ENCODE data around the gene IGFBP7.

Gene IGFBP7

GRCh38 chr4:56986952-56987351, 123.2 kb downstream of the IGFBP7 start:
- DNase-seq = no peak
- no peak overlapping the region for H2AFZ ChIP-seq (ENCODE audit: low read length)
- H3K79me2 ChIP-seq (ENCODE audit: low read length) = peaks cover 98% of the 10 kb centered on the region
- no peaks in the 10 kb centered on the region for H3F3A ChIP-seq (ENCODE audit: insufficient read depth, low read length)
- no peaks in the 10 kb centered on the region for H3K27me3 ChIP-seq (replicated peaks; ENCODE audit: insufficient read depth, low read length)
- TF ChIP-seq, protein P1, sequence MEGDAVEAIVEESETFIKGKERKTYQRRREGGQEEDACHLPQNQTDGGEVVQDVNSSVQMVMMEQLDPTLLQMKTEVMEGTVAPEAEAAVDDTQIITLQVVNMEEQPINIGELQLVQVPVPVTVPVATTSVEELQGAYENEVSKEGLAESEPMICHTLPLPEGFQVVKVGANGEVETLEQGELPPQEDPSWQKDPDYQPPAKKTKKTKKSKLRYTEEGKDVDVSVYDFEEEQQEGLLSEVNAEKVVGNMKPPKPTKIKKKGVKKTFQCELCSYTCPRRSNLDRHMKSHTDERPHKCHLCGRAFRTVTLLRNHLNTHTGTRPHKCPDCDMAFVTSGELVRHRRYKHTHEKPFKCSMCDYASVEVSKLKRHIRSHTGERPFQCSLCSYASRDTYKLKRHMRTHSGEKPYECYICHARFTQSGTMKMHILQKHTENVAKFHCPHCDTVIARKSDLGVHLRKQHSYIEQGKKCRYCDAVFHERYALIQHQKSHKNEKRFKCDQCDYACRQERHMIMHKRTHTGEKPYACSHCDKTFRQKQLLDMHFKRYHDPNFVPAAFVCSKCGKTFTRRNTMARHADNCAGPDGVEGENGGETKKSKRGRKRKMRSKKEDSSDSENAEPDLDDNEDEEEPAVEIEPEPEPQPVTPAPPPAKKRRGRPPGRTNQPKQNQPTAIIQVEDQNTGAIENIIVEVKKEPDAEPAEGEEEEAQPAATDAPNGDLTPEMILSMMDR (IDR thresholded peaks at IDR 0.05; ENCODE audit: low read length) = no peak
- TF ChIP-seq EZH2phosphoT487 (IDR thresholded peaks at IDR 0.05; ENCODE audit: low read length) = no peak
- no peak for TF ChIP-seq EZH2 (optimal IDR thresholded peaks at IDR 0.05; ENCODE audit: low read depth, low read length)
- H3K4me3 ChIP-seq (ENCODE audit: low read length) = no peak overlapping the region
- H3K36me3 ChIP-seq (replicated peaks; ENCODE audit: insufficient read depth, low read length) = peaks cover 49% of the 10 kb centered on the region
- no peak overlapping the region for H3K4me2 ChIP-seq (ENCODE audit: low read depth, low read length)
- no peak overlapping the region for H3K27ac ChIP-seq (ENCODE audit: low read length)
- no peak overlapping the region for H3K9ac ChIP-seq (ENCODE audit: low read length)
- no peaks in the 10 kb centered on the region for H3K9me2 ChIP-seq (replicated peaks; ENCODE audit: insufficient read depth, low read length)
- peaks cover 17% of the 10 kb centered on the region for H4K20me1 ChIP-seq (ENCODE audit: insufficient read depth, low read length)
- H3K9me3 ChIP-seq (replicated peaks; ENCODE audit: insufficient read depth, low read length) = no peaks in the 10 kb centered on the region
- peaks cover 10% of the 10 kb centered on the region for H3K4me1 ChIP-seq (ENCODE audit: low read length)

GRCh38 chr4:56986192-56986591, 124.0 kb downstream of the IGFBP7 start:
- H3K4me2 ChIP-seq (ENCODE audit: low read depth, low read length) = no peak overlapping the region
- H3K4me1 ChIP-seq (ENCODE audit: low read length) = peaks cover 18% of the 10 kb centered on the region
- no peak overlapping the region for H3K27ac ChIP-seq (ENCODE audit: low read length)
- H3K36me3 ChIP-seq (replicated peaks; ENCODE audit: insufficient read depth, low read length) = peaks cover 44% of the 10 kb centered on the region
- H3K27me3 ChIP-seq (replicated peaks; ENCODE audit: insufficient read depth, low read length) = no peaks in the 10 kb centered on the region
- no peak overlapping the region for H3K4me3 ChIP-seq (ENCODE audit: low read length)
- no peak for TF ChIP-seq EZH2phosphoT487 (IDR thresholded peaks at IDR 0.05; ENCODE audit: low read length)
- H3K9me2 ChIP-seq (replicated peaks; ENCODE audit: insufficient read depth, low read length) = no peaks in the 10 kb centered on the region
- no peaks in the 10 kb centered on the region for H3F3A ChIP-seq (ENCODE audit: insufficient read depth, low read length)
- H3K9ac ChIP-seq (ENCODE audit: low read length) = no peak overlapping the region
- H2AFZ ChIP-seq (ENCODE audit: low read length) = no peak overlapping the region
- H3K9me3 ChIP-seq (replicated peaks; ENCODE audit: insufficient read depth, low read length) = no peaks in the 10 kb centered on the region
- H4K20me1 ChIP-seq (ENCODE audit: insufficient read depth, low read length) = peaks cover 24% of the 10 kb centered on the region
- peaks cover 98% of the 10 kb centered on the region for H3K79me2 ChIP-seq (ENCODE audit: low read length)
- DNase-seq = no peak

- H4K20me1 ChIP-seq (ENCODE audit: insufficient read depth, low read length) = peaks cover 25% of the 10 kb centered on the region; the same call in 1 of the 2 replicates
- no peaks in the 10 kb centered on the region for H3K9me3 ChIP-seq (replicated peaks; ENCODE audit: insufficient read depth, low read length)
- H3K27me3 ChIP-seq (replicated peaks; ENCODE audit: insufficient read depth, low read length) = no peaks in the 10 kb centered on the region
- peaks cover 14% of the 10 kb centered on the region for H3K36me3 ChIP-seq (replicated peaks; ENCODE audit: insufficient read depth, low read length)
- H3K9me2 ChIP-seq (replicated peaks; ENCODE audit: insufficient read depth, low read length) = no peaks in the 10 kb centered on the region
- no peak overlapping the region for H3K4me3 ChIP-seq (ENCODE audit: low read length)
- H3K27ac ChIP-seq (ENCODE audit: low read length) = peak overlapping the region; percentile 58; the same call in 1 of the 2 replicates
- 0 out of 2 replicates have a peak overlapping the region, but pooled peaks have one; percentile 27 for H3K9ac ChIP-seq (ENCODE audit: low read length)
- peaks cover 27% of the 10 kb centered on the region for H3K4me1 ChIP-seq (ENCODE audit: low read length)
- no peak overlapping the region for H2AFZ ChIP-seq (ENCODE audit: low read length)
- peaks cover 13% of the 10 kb centered on the region for H3F3A ChIP-seq (ENCODE audit: insufficient read depth, low read length)
- TF ChIP-seq EZH2phosphoT487 (IDR thresholded peaks at IDR 0.05; ENCODE audit: low read length) = no peak
- TF ChIP-seq, protein P1 (IDR thresholded peaks at IDR 0.05; ENCODE audit: low read length) = no peak
- no peak for TF ChIP-seq EZH2 (optimal IDR thresholded peaks at IDR 0.05; ENCODE audit: low read depth, low read length)
- H3K4me2 ChIP-seq (ENCODE audit: low read depth, low read length) = peak overlapping the region; percentile 48
- no peak for DNase-seq
- peaks cover 86% of the 10 kb centered on the region for H3K79me2 ChIP-seq (ENCODE audit: low read length)
Measured at GRCh38 chr4:56981795-56982201, 128.4 kb downstream of the IGFBP7 start.

Measured in MM.1S (cell line).